Smooth muscle cell (in vitro differentiated cells): ENCODE measurements around the gene TUBG1. TPM values are rescaled to one million over a fixed set of nuclear protein-coding genes. Genes with fewer than 3 reads are reported as not detected.
"Not testable (repeated sequence)": the region's sequence is repeated elsewhere in the genome, so short reads cannot be mapped to it uniquely, and the experiment has no call there.

ENCODE experiments used
- DNase-seq: peaks from one replicate; lab custom pipeline; 2025; ENCODE audit not compliant: unreplicated experiment; lab: John Stamatoyannopoulos, UW
- H2AFZ ChIP-seq: fragments of 200-600 bp; sonication (generic); 2 replicates; pipeline ENCODE4 v1.6.0; 2016; ENCODE audit warnings: antibody characterized with exemption, low read depth, mild to moderate bottlenecking
- H3F3A ChIP-seq: fragments of 200-600 bp; sonication (generic); 2 replicates; pipeline ENCODE4 v1.6.0; 2017; ENCODE audit warnings: antibody characterized with exemption, low read depth
- H3K27ac ChIP-seq: fragments of 200-600 bp; sonication (generic); 2 replicates; pipeline ENCODE4 v1.5.1; 2016; ENCODE audit warnings: low read depth, mild to moderate bottlenecking
- H3K27me3 ChIP-seq: fragments of 200-600 bp; sonication (generic); 2 replicates; pipeline ENCODE4 v1.6.1; 2016; ENCODE audit warnings: low read depth, mild to moderate bottlenecking
- H3K36me3 ChIP-seq: fragments of 200-600 bp; sonication (generic); 2 replicates; pipeline ENCODE4 v1.5.1; 2016; ENCODE audit warnings: low read depth
- H3K4me1 ChIP-seq: fragments of 200-600 bp; sonication (generic); 2 replicates; pipeline ENCODE4 v1.5.1; 2016; ENCODE audit warnings: low read depth
- H3K4me2 ChIP-seq: fragments of 200-600 bp; sonication (generic); 2 replicates; pipeline ENCODE4 v1.6.0; 2016; ENCODE audit warnings: mild to moderate bottlenecking
- H3K4me3 ChIP-seq: fragments of 200-600 bp; sonication (generic); 2 replicates; pipeline ENCODE4 v1.5.1; 2016; ENCODE audit warnings: mild to moderate bottlenecking
- H3K79me2 ChIP-seq: fragments of 200-600 bp; sonication (generic); 2 replicates; pipeline ENCODE4 v1.6.0; 2016; ENCODE audit warnings: low read depth, mild to moderate bottlenecking
- H3K9ac ChIP-seq: fragments of 200-600 bp; sonication (generic); 2 replicates; pipeline ENCODE4 v1.6.0; 2016; ENCODE audit warnings: low read depth
- H3K9me3 ChIP-seq: fragments of 200-600 bp; sonication (generic); replicated peaks from 2 replicates; pipeline ENCODE4 v1.5.1; 2016; ENCODE audit warnings: low read depth
- H4K20me1 ChIP-seq: fragments of 200-600 bp; sonication (generic); 2 replicates; pipeline ENCODE4 v1.6.0; 2016; ENCODE audit warnings: low read depth
- CTCF ChIP-seq: fragments of 200-600 bp; sonication (generic); IDR thresholded peaks from 2 replicates; pipeline ENCODE4 v1.5.1; 2017; ENCODE audit warnings: borderline replicate concordance, mild to moderate bottlenecking, antibody characterized with exemption; ENCODE audit not compliant: insufficient read depth, poor library complexity, severe bottlenecking
- WGBS: methylation state at CpG from one replicate; pipeline ENCODE4 v1.1.7; 2016; ENCODE audit warnings: low lambda C conversion rate; 5-methylcytosine and 5-hydroxymethylcytosine counted together
- polyA plus RNA-seq: library from polyadenylated mRNA; unstranded; fragments of >200 nt; fragmentation: Nextera tagmentation; extraction: Ambion mirVana; gene quantifications from 2 replicates; pipeline ENCODE4 v1.2.1, GENCODE V29; 2016
- total RNA-seq: library from RNA; depleted of rRNA; stranded (reverse); fragments of >200 nt; gene quantifications from 2 replicates; pipeline ENCODE4 v1.2.3, GENCODE V29; 2014

The TUBG1 gene
- total and polyA plus RNA-seq, 2 experiments from 2014 or later = 38.7 to 102 TPM

GRCh38 chr17:42655528-42655927, 46.0 kb downstream of the TUBG1 start:
- no peak for TF ChIP-seq CTCF

GRCh38 chr17:42657824-42658588, 48.5 kb downstream of the TUBG1 start:
- no peak for DNase-seq

More at GRCh38 chr17:42655528-42655927, 46.0 kb downstream of the TUBG1 start:
- Histone ChIP-seq H3K27me3 (no peaks in the 10 kb centered on the region), H3K9me3 (no peaks in the 10 kb centered on the region), H3K9ac (no peak overlapping the region), H4K20me1 (no peaks in the 10 kb centered on the region), H3K27ac (no peak overlapping the region), H3K36me3 (no peaks in the 10 kb centered on the region), H3K4me3 (no peak overlapping the region), H3K4me1 (peaks cover 15% of the 10 kb centered on the region), H3F3A (peaks cover 7% of the 10 kb centered on the region), H2AFZ (no peak overlapping the region), H3K79me2 (peaks cover 3% of the 10 kb centered on the region), H3K4me2 (no peak overlapping the region)
- WGBS = 36% methylated on average over 2 of the region's 2 CpGs
- DNase-seq = no peak

GRCh38 chr17:42659079-42659931, 49.8 kb downstream of the TUBG1 start, which contains the start of gene TUBG2:
TSS of gene TUBG2 (plus strand) at chr17:42659284. CDS start at chr17:42659504, 220 bp downstream.
- Histone ChIP-seq H2AFZ (peak within 1 kb of the TSS; percentile 63), H3K27ac (peak within 1 kb of the TSS; percentile 48), H3K79me2 (peaks cover 3% of the 10 kb centered on the region), H3K4me1 (peaks cover 5% of the 10 kb centered on the region), H3K36me3 (no peaks in the 10 kb centered on the region), H3F3A (no peaks in the 10 kb centered on the region), H3K4me2 (peak within 1 kb of the TSS; percentile 99), H3K9ac (peak within 1 kb of the TSS; percentile 53), H3K27me3 (no peaks in the 10 kb centered on the region), H3K4me3 (peak within 1 kb of the TSS; percentile 72), H3K9me3 (no peaks in the 10 kb centered on the region), H4K20me1 (no peaks in the 10 kb centered on the region)
- no peak for TF ChIP-seq CTCF
- 2% methylated on average over 59 of the region's 59 CpGs for WGBS
- peak; percentile 60 for DNase-seq

More at GRCh38 chr17:42657824-42658588, 48.5 kb downstream of the TUBG1 start:
- no peak for TF ChIP-seq CTCF
- Histone ChIP-seq H4K20me1 (no peaks in the 10 kb centered on the region), H3K9ac (no peak overlapping the region), H2AFZ (no peak overlapping the region), H3K27ac (no peak overlapping the region), H3K79me2 (peaks cover 3% of the 10 kb centered on the region), H3F3A (peaks cover 7% of the 10 kb centered on the region), H3K36me3 (no peaks in the 10 kb centered on the region), H3K4me1 (peaks cover 16% of the 10 kb centered on the region), H3K9me3 (no peaks in the 10 kb centered on the region), H3K4me3 (no peak overlapping the region), H3K27me3 (no peaks in the 10 kb centered on the region), H3K4me2 (no peak overlapping the region)
- 92% methylated on average over 9 of the region's 9 CpGs for WGBS

- H3K9me3 ChIP-seq, H3K27ac ChIP-seq, H3K27me3 ChIP-seq, H3K36me3 ChIP-seq, H4K20me1 ChIP-seq, H3F3A ChIP-seq, H3K4me1 ChIP-seq, DNase-seq, H3K79me2 ChIP-seq: not testable (repeated sequence)
- H2AFZ ChIP-seq = peak overlapping the region; percentile 63
- peak overlapping the region; percentile 72 for H3K4me3 ChIP-seq
- 29% methylated on average over 6 of the region's 14 CpGs for WGBS
- H3K9ac ChIP-seq = peak overlapping the region; percentile 53
- H3K4me2 ChIP-seq = peak overlapping the region; percentile 99
Measured at GRCh38 chr17:42659932-42660274, 50.4 kb downstream of the TUBG1 start.
